ENCODE data around the gene PLCG1.

Gene PLCG1

GRCh38 chr20:41167118-41167470 lies 29.8 kb downstream of the PLCG1 start:
- Histone ChIP-seq H3K79me1 (replicated peaks; ENCODE audit: low read length, poor library complexity, severe bottlenecking) (peaks cover 59% of the 10 kb centered on the region), H3K4me2 (ENCODE audit: low read length, poor library complexity, severe bottlenecking) (no peak overlapping the region), H3K14ac (ENCODE audit: low read length in 2 of 2) (no peak overlapping the region), H2BK12ac (ENCODE audit: low read length in 2 of 2) (no peak overlapping the region), H2BK5ac (ENCODE audit: low read depth, low read length, poor library complexity, severe bottlenecking) (no peak overlapping the region), H2BK120ac (ENCODE audit: low read depth, low read length) (no peak overlapping the region), H3K4ac (ENCODE audit: low read depth in 1 of 2, low read length in 2 of 2) (no peak overlapping the region), H3K9ac (ENCODE audit: low read length) (no peak overlapping the region), H2BK15ac (ENCODE audit: low read depth, poor library complexity, severe bottlenecking) (no peak overlapping the region), H2AFZ (ENCODE audit: low read depth, low read length) (no peak overlapping the region), H3K27ac (ENCODE audit: low read length, poor library complexity, severe bottlenecking) (no peak overlapping the region), H3K9me3 (ENCODE audit: control insufficient read depth, low read length) (no peaks in the 10 kb centered on the region), H2AK5ac (ENCODE audit: low read length, severe bottlenecking) (no peak overlapping the region), H3K18ac (ENCODE audit: low read depth in 1 of 2, low read length in 2 of 2) (no peak overlapping the region), H3K23ac (ENCODE audit: low read length in 2 of 2) (no peak overlapping the region), H3K36me3 (ENCODE audit: control insufficient read depth in 1 of 2, insufficient read depth in 2 of 2, low read depth in 1 of 2, low read length in 2 of 2) (peaks cover 92 to 98% of the 10 kb centered on the region in 2 experiments), H4K8ac (ENCODE audit: low read length) (no peak overlapping the region), H3K27me3 (ENCODE audit: control insufficient read depth in 1 of 2, insufficient read depth in 1 of 2, low read length in 2 of 2) (no peaks in the 10 kb centered on the region), H4K91ac (ENCODE audit: low read length) (no peak overlapping the region), H3K4me3 (ENCODE audit: insufficient read depth in 1 of 2, low read depth in 1 of 2, low read length in 2 of 2) (no peak overlapping the region), H3K4me1 (ENCODE audit: control insufficient read depth, insufficient read depth, low read depth, low read length) (peaks cover 4% of the 10 kb centered on the region)
- DNase-seq, result no peak
- 95% methylated on average over 3 of the region's 3 CpGs for WGBS

GRCh38 chr20:41167481-41168253 lies 30.3 kb downstream of the PLCG1 start:
- H3K27me3 ChIP-seq (ENCODE audit: control insufficient read depth in 1 of 2, insufficient read depth in 1 of 2, low read length in 2 of 2), result no peaks in the 10 kb centered on the region
- no peak overlapping the region for H3K14ac ChIP-seq (ENCODE audit: low read length in 2 of 2)
- H3K36me3 ChIP-seq (ENCODE audit: control insufficient read depth in 1 of 2, insufficient read depth in 2 of 2, low read depth in 1 of 2, low read length in 2 of 2), result peaks cover 92 to 98% of the 10 kb centered on the region in 2 experiments
- H3K4me2 ChIP-seq (ENCODE audit: low read length, poor library complexity, severe bottlenecking), result no peak overlapping the region
- no peak overlapping the region for H4K8ac ChIP-seq (ENCODE audit: low read length)
- H3K27ac ChIP-seq (ENCODE audit: low read length, poor library complexity, severe bottlenecking), result no peak overlapping the region
- H2AFZ ChIP-seq (ENCODE audit: low read depth, low read length), result no peak overlapping the region
- no peak overlapping the region for H4K91ac ChIP-seq (ENCODE audit: low read length)
- no peak for DNase-seq
- no peak overlapping the region for H2BK5ac ChIP-seq (ENCODE audit: low read depth, low read length, poor library complexity, severe bottlenecking)
- H2AK5ac ChIP-seq (ENCODE audit: low read length, severe bottlenecking), result no peak overlapping the region
- peaks cover 4% of the 10 kb centered on the region for H3K4me1 ChIP-seq (ENCODE audit: control insufficient read depth, insufficient read depth, low read depth, low read length)
- no peak overlapping the region for H3K4me3 ChIP-seq (ENCODE audit: insufficient read depth in 1 of 2, low read depth in 1 of 2, low read length in 2 of 2)
- H2BK12ac ChIP-seq (ENCODE audit: low read length in 2 of 2), result no peak overlapping the region
- WGBS, result 96% methylated on average over 10 of the region's 11 CpGs
- H3K4ac ChIP-seq (ENCODE audit: low read depth in 1 of 2, low read length in 2 of 2), result no peak overlapping the region
- H2BK120ac ChIP-seq (ENCODE audit: low read depth, low read length), result no peak overlapping the region
- H3K79me1 ChIP-seq (replicated peaks; ENCODE audit: low read length, poor library complexity, severe bottlenecking), result peaks cover 54% of the 10 kb centered on the region
- no peak overlapping the region for H3K23ac ChIP-seq (ENCODE audit: low read length in 2 of 2)
- H3K18ac ChIP-seq (ENCODE audit: low read depth in 1 of 2, low read length in 2 of 2), result no peak overlapping the region
- no peak overlapping the region for H2BK15ac ChIP-seq (ENCODE audit: low read depth, poor library complexity, severe bottlenecking)
- H3K9me3 ChIP-seq (ENCODE audit: control insufficient read depth, low read length), result no peaks in the 10 kb centered on the region
- H3K9ac ChIP-seq (ENCODE audit: low read length), result no peak overlapping the region

GRCh38 chr20:41168281-41169161 lies 31.2 kb downstream of the PLCG1 start:
- no peak overlapping the region for H3K27ac ChIP-seq (ENCODE audit: low read length, poor library complexity, severe bottlenecking)

GRCh38 chr20:41169162-41169690 lies 31.9 kb downstream of the PLCG1 start:
- DNase-seq, result no peak
- Histone ChIP-seq H3K4me3 (ENCODE audit: insufficient read depth in 1 of 2, low read depth in 1 of 2, low read length in 2 of 2) (no peak overlapping the region), H3K36me3 (ENCODE audit: control insufficient read depth in 1 of 2, insufficient read depth in 2 of 2, low read depth in 1 of 2, low read length in 2 of 2) (peaks cover 89 to 94% of the 10 kb centered on the region in 2 experiments)

More at GRCh38 chr20:41168281-41169161, 31.2 kb downstream of the PLCG1 start:
- H3K4me3 ChIP-seq (ENCODE audit: insufficient read depth in 1 of 2, low read depth in 1 of 2, low read length in 2 of 2), result no peak overlapping the region
- DNase-seq, result no peak
- no peak overlapping the region for H4K91ac ChIP-seq (ENCODE audit: low read length)
- H2BK15ac ChIP-seq (ENCODE audit: low read depth, poor library complexity, severe bottlenecking), result no peak overlapping the region
- no peak overlapping the region for H2AFZ ChIP-seq (ENCODE audit: low read depth, low read length)
- peaks cover 48% of the 10 kb centered on the region for H3K79me1 ChIP-seq (replicated peaks; ENCODE audit: low read length, poor library complexity, severe bottlenecking)
- H3K9ac ChIP-seq (ENCODE audit: low read length), result no peak overlapping the region
- H3K14ac ChIP-seq (ENCODE audit: low read length in 2 of 2), result no peak overlapping the region
- no peaks in the 10 kb centered on the region for H3K27me3 ChIP-seq (ENCODE audit: control insufficient read depth in 1 of 2, insufficient read depth in 1 of 2, low read length in 2 of 2)
- no peak overlapping the region for H3K4ac ChIP-seq (ENCODE audit: low read depth in 1 of 2, low read length in 2 of 2)
- H4K8ac ChIP-seq (ENCODE audit: low read length), result no peak overlapping the region
- H2BK5ac ChIP-seq (ENCODE audit: low read depth, low read length, poor library complexity, severe bottlenecking), result no peak overlapping the region
- H3K4me2 ChIP-seq (ENCODE audit: low read length, poor library complexity, severe bottlenecking), result no peak overlapping the region
- 96% methylated on average over 10 of the region's 10 CpGs for WGBS
- no peak overlapping the region for H2AK5ac ChIP-seq (ENCODE audit: low read length, severe bottlenecking)
- peaks cover 4% of the 10 kb centered on the region for H3K4me1 ChIP-seq (ENCODE audit: control insufficient read depth, insufficient read depth, low read depth, low read length)
- H2BK12ac ChIP-seq (ENCODE audit: low read length in 2 of 2), result no peak overlapping the region
- peaks cover 89 to 94% of the 10 kb centered on the region in 2 experiments for H3K36me3 ChIP-seq (ENCODE audit: control insufficient read depth in 1 of 2, insufficient read depth in 2 of 2, low read depth in 1 of 2, low read length in 2 of 2)
- no peak overlapping the region for H3K18ac ChIP-seq (ENCODE audit: low read depth in 1 of 2, low read length in 2 of 2)
- H2BK120ac ChIP-seq (ENCODE audit: low read depth, low read length), result no peak overlapping the region
- H3K23ac ChIP-seq (ENCODE audit: low read length in 2 of 2), result no peak overlapping the region
- H3K9me3 ChIP-seq (ENCODE audit: control insufficient read depth, low read length), result no peaks in the 10 kb centered on the region

More at GRCh38 chr20:41169162-41169690, 31.9 kb downstream of the PLCG1 start:
- H2BK120ac ChIP-seq (ENCODE audit: low read depth, low read length), result no peak overlapping the region
- H3K4me2 ChIP-seq (ENCODE audit: low read length, poor library complexity, severe bottlenecking), result no peak overlapping the region
- no peak overlapping the region for H2AK5ac ChIP-seq (ENCODE audit: low read length, severe bottlenecking)
- H4K91ac ChIP-seq (ENCODE audit: low read length), result no peak overlapping the region
- H3K9ac ChIP-seq (ENCODE audit: low read length), result no peak overlapping the region
- H3K23ac ChIP-seq (ENCODE audit: low read length in 2 of 2), result no peak overlapping the region
- no peak overlapping the region for H3K14ac ChIP-seq (ENCODE audit: low read length in 2 of 2)
- H2AFZ ChIP-seq (ENCODE audit: low read depth, low read length), result no peak overlapping the region
- H3K4ac ChIP-seq (ENCODE audit: low read depth in 1 of 2, low read length in 2 of 2), result no peak overlapping the region
- H2BK5ac ChIP-seq (ENCODE audit: low read depth, low read length, poor library complexity, severe bottlenecking), result no peak overlapping the region
- H3K27ac ChIP-seq (ENCODE audit: low read length, poor library complexity, severe bottlenecking), result no peak overlapping the region
- H4K8ac ChIP-seq (ENCODE audit: low read length), result no peak overlapping the region
- no peak overlapping the region for H2BK15ac ChIP-seq (ENCODE audit: low read depth, poor library complexity, severe bottlenecking)
- no peak overlapping the region for H2BK12ac ChIP-seq (ENCODE audit: low read length in 2 of 2)
- no peaks in the 10 kb centered on the region for H3K9me3 ChIP-seq (ENCODE audit: control insufficient read depth, low read length)
- 96% methylated on average over 9 of the region's 9 CpGs for WGBS
- peaks cover 49% of the 10 kb centered on the region for H3K79me1 ChIP-seq (replicated peaks; ENCODE audit: low read length, poor library complexity, severe bottlenecking)
- no peaks in the 10 kb centered on the region for H3K27me3 ChIP-seq (ENCODE audit: control insufficient read depth in 1 of 2, insufficient read depth in 1 of 2, low read length in 2 of 2)
- peaks cover 7% of the 10 kb centered on the region for H3K4me1 ChIP-seq (ENCODE audit: control insufficient read depth, insufficient read depth, low read depth, low read length)
- no peak overlapping the region for H3K18ac ChIP-seq (ENCODE audit: low read depth in 1 of 2, low read length in 2 of 2)
